RWPE2 (cell line): ENCODE measurements around the gene ZCCHC7.
"Not testable (repeated sequence)": the region's sequence is repeated elsewhere in the genome, so short reads cannot be mapped to it uniquely, and the experiment has no call there.

Experiments
- ATAC-seq: fragments of 200-7000 bp; cut with Tn5 transposase; 3 replicates; pipeline ENCODE4 v1.9.1; 2021; ENCODE audit warnings: low read depth
- DNase-seq: peaks from one replicate; pipeline ENCODE4 v3.0.0-alpha.2; 2020; ENCODE audit warnings: low spot score
- H3K27ac ChIP-seq: fragments of 450-650 bp; 2 replicates; pipeline ENCODE4 v1.5.1; 2017; ENCODE audit warnings: mild to moderate bottlenecking; ENCODE audit not compliant: poor library complexity, severe bottlenecking
- H3K27me3 ChIP-seq: fragments of 250-450 bp; sonication (Bioruptor Pico); 2 replicates; pipeline ENCODE4 v1.5.1; 2021; ENCODE audit warnings: mild to moderate bottlenecking, moderate library complexity; ENCODE audit not compliant: insufficient read depth, poor library complexity, severe bottlenecking
- H3K36me3 ChIP-seq: fragments of 250-450 bp; sonication (Bioruptor Pico); 2 replicates; pipeline ENCODE4 v1.5.1; 2020; ENCODE audit warnings: low read depth, mild to moderate bottlenecking, moderate library complexity
- H3K4me1 ChIP-seq: fragments of 250-450 bp; sonication (Bioruptor Pico); 2 replicates; pipeline ENCODE4 v1.5.1; 2021; ENCODE audit warnings: mild to moderate bottlenecking, moderate library complexity; ENCODE audit not compliant: insufficient read depth, poor library complexity, severe bottlenecking
- H3K4me3 ChIP-seq: fragments of 250-450 bp; sonication (Bioruptor Pico); 2 replicates; pipeline ENCODE4 v1.5.1; 2021; ENCODE audit warnings: mild to moderate bottlenecking, moderate library complexity; ENCODE audit not compliant: severe bottlenecking
- H3K9me3 ChIP-seq: fragments of 250-450 bp; sonication (Bioruptor Pico); 2 replicates; pipeline ENCODE4 v1.5.1; 2021; ENCODE audit warnings: mild to moderate bottlenecking, moderate library complexity; ENCODE audit not compliant: severe bottlenecking
- TF ChIP-seq, protein P1 (sequence below): fragments of 450-650 bp; IDR thresholded peaks from one replicate; pipeline ENCODE4 v1.5.1; 2017; ENCODE audit warnings: mild to moderate bottlenecking, moderate library complexity; ENCODE audit not compliant: poor library complexity, severe bottlenecking

Gene ZCCHC7

DNA sequence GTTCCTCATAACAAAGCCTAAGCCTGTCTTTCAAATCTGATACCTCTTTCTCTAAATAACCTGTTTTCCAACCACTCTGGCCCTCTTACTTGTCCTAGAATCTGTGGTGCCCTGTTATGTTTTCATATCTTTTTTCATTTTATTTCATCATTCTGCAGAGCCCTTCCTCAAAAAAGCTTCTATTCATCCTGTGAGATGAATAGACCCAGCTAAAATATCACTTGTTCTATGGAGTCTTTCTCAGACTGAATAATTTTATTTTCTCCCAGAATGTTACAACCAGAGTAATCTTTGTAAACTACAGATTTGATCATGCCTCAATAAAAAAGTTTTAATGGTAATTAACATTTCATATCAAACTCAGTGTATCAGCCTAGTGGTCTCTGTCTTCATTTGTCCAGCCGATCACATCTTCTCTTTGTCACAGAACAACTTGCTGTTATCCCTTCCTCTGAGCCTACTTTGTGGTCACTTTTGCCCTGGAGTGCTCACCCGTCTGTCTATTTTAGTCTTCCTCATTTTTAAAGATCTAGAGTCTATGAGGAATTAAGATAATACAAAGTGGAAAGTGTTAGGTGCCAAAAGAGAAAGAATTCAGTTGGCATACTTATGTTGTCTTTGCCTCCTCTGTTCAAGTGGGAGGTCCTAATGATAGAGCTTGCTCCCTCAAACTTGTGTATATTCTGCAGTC, 77.8 kb downstream of the ZCCHC7 start:
- H3K4me1 ChIP-seq: peaks cover 17% of the 10 kb centered on the region
- H3K4me3 ChIP-seq: no peak overlapping the region
- no peaks in the 10 kb centered on the region for H3K9me3 ChIP-seq

DNA sequence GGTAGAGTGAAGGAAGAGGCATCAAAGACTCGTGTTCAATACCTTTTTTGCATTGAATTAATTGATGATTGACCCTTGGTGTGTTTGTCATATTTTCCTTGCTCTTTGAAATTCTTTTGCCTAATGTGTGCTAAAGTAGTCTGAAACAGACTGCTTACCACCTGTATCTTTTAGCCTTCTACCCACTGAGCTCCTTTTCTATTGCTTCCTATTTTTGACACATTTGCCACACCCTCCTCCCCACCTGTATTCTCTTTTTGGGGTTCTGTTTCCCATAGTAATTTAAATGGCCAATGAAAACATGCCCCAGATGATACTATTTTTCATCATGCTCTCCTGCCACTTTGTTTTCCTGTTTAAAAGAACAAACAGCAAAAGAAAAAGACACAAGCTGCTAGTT, 78.5 kb downstream of the ZCCHC7 start:
- H3K27ac ChIP-seq: no peak overlapping the region
- TF ChIP-seq, protein P1, sequence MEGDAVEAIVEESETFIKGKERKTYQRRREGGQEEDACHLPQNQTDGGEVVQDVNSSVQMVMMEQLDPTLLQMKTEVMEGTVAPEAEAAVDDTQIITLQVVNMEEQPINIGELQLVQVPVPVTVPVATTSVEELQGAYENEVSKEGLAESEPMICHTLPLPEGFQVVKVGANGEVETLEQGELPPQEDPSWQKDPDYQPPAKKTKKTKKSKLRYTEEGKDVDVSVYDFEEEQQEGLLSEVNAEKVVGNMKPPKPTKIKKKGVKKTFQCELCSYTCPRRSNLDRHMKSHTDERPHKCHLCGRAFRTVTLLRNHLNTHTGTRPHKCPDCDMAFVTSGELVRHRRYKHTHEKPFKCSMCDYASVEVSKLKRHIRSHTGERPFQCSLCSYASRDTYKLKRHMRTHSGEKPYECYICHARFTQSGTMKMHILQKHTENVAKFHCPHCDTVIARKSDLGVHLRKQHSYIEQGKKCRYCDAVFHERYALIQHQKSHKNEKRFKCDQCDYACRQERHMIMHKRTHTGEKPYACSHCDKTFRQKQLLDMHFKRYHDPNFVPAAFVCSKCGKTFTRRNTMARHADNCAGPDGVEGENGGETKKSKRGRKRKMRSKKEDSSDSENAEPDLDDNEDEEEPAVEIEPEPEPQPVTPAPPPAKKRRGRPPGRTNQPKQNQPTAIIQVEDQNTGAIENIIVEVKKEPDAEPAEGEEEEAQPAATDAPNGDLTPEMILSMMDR: no peak
- H3K9me3 ChIP-seq: peaks cover 2% of the 10 kb centered on the region
- DNase-seq (no peak), ATAC-seq (no peak)
- H3K27me3 ChIP-seq: no peaks in the 10 kb centered on the region
- H3K4me3 ChIP-seq: no peak overlapping the region
- H3K4me1 ChIP-seq: peaks cover 17% of the 10 kb centered on the region
- H3K36me3 ChIP-seq: peaks cover 7% of the 10 kb centered on the region; the same call in 1 of the 2 replicates

More for the DNA sequence above, 77.8 kb downstream of the ZCCHC7 start:
- DNase-seq (no peak), ATAC-seq (no peak)
- Histone ChIP-seq H3K27me3 (no peaks in the 10 kb centered on the region), H3K27ac (no peak overlapping the region), H3K36me3 (peaks cover 7% of the 10 kb centered on the region; the same call in 1 of the 2 replicates)
- TF ChIP-seq, protein P1: no peak

DNA sequence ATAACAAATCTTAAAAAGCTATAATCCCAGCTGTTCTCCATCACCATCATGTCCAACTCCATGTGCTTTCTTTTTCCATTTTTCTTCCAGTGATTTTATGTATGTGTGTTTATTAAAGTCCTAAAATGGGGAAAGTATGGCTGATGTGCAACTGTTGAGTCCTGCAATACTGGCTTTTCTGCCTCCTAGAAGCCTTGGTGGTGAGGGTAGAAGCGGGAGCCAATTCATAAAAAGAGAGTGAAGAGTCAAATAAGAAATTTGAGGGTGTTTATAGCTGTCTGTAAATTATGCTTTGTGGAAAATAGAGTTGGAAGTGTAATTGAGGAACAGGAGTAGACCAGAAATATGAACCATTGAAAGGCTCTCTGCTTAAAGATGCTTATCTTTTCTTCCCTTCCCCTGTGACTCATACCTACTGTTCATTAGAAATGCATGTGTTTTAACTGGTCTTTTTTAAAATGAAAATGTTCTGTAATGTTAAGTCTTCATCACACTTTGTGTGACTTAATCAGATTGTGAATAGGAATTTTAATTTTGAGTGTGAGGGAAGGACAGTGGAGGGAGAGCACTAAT, 80.1 kb downstream of the ZCCHC7 start:
- peaks cover 17% of the 10 kb centered on the region for H3K4me1 ChIP-seq
- ATAC-seq (peak; percentile 78; the same call in 1 of the 3 replicates), DNase-seq (no peak)
- H3K27ac ChIP-seq: no peak overlapping the region
- peaks cover 2% of the 10 kb centered on the region for H3K9me3 ChIP-seq
- H3K4me3 ChIP-seq: no peak overlapping the region
- no peaks in the 10 kb centered on the region for H3K27me3 ChIP-seq
- H3K36me3 ChIP-seq: peaks cover 7% of the 10 kb centered on the region; the same call in 1 of the 2 replicates
- TF ChIP-seq, protein P1: no peak

DNA sequence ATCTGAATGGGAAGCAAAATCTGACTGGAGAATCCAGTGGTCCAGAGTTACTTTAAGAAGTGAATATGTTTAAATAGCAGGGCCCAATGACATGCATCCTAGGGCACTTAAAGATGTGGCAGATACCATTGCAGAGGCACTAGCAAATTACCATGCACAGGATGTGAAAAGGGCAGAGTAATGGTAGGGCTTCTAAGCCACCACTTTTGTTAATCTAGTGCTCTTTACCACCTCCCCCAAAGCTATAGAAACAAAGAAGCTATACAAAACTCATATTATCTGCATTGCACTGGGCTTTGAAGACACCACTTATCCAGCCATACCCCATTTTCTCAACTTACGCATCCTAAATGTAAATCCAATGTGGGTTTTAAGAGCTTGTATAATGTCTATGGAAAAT, 81.2 kb downstream of the ZCCHC7 start:
- Histone ChIP-seq H3K4me3 (no peak overlapping the region), H3K36me3 (peaks cover 7% of the 10 kb centered on the region; the same call in 1 of the 2 replicates), H3K27ac (no peak overlapping the region), H3K27me3 (no peaks in the 10 kb centered on the region), H3K4me1 (peaks cover 17% of the 10 kb centered on the region), H3K9me3 (peaks cover 2% of the 10 kb centered on the region)
- DNase-seq: no peak
- ATAC-seq: no peak
- TF ChIP-seq, protein P1: no peak

DNA sequence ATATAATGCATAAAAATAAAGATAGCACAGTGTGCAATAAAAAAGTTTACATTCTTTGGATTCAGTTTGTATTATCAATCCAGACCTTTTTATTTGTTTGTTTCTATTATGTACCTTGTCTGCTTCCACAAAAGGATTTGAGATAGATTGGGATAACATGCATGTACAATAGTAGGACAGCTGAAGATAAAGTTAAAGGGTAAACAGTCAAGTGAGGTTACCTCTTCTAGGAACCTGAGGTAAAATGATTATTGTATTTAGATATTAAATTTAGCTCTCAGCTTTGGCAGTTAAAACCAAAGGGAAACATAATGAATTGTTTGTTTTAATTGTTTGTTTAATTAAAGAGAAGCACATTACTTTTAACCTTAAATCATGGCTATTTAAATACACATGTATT, 81.7 kb downstream of the ZCCHC7 start:
- Histone ChIP-seq H3K36me3 (peaks cover 7% of the 10 kb centered on the region; the same call in 1 of the 2 replicates), H3K4me3 (no peak overlapping the region), H3K27me3 (no peaks in the 10 kb centered on the region), H3K9me3 (peaks cover 2% of the 10 kb centered on the region), H3K27ac (no peak overlapping the region), H3K4me1 (peaks cover 15% of the 10 kb centered on the region)
- no peak for ATAC-seq
- TF ChIP-seq, protein P1: no peak
- DNase-seq: no peak

DNA sequence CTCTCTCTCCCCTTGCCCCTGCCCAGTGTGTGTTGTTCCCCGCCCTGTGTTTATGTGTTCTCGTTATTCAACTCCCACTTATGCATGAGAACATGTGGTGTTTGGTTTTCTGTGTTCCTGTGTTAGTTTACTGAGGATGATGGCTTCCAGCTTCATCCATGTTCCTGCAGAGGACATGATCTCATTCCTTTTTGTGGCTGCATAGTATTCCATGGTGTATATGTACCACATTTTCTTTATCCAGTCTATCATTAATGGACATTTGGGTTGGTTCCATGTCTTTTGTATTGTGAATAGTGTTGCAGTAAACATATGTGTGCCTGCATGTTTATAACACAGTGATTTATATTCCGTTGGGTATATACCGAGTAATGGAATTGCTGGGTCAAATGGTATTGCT, 83.1 kb downstream of the ZCCHC7 start:
- H3K4me1 ChIP-seq, ATAC-seq, H3K9me3 ChIP-seq, H3K4me3 ChIP-seq, DNase-seq, H3K27me3 ChIP-seq, H3K27ac ChIP-seq: not testable (repeated sequence)
- H3K36me3 ChIP-seq: peaks cover 16% of the 10 kb centered on the region
